ENCODE data around the gene GPATCH3.

GPATCH3 gene

DNA sequence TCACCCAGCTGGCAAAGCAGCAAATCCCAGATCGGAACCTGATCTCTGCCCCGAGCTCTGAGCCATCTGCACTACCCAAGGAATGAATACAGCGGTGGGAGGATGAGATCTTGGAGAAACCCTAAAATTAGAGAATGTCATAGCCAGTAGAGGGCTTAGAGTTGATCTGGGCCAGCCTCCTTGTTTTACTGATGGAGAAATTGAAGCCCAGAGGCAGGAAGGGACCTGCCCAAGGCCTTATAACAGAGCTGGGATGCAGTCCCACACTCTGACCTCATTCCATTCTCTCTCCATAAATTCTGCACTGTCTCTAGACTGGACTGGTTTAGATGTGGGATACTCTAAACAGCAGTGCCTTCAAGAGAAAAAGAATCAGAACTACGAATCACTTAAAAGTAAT is 42.1 kb downstream of the GPATCH3 start:
- no peaks in the 10 kb centered on the region for H3K79me2 ChIP-seq (ENCODE audit: insufficient read depth, low read length)
- H3F3A ChIP-seq (ENCODE audit: low read depth): no peaks in the 10 kb centered on the region
- H3K4me1 ChIP-seq (ENCODE audit: insufficient read depth, low read length, poor library complexity, severe bottlenecking): no peaks in the 10 kb centered on the region
- TF ChIP-seq EZH2phosphoT487 (IDR thresholded peaks at IDR 0.05; ENCODE audit: borderline replicate concordance): no peak
- TF ChIP-seq, protein P1, sequence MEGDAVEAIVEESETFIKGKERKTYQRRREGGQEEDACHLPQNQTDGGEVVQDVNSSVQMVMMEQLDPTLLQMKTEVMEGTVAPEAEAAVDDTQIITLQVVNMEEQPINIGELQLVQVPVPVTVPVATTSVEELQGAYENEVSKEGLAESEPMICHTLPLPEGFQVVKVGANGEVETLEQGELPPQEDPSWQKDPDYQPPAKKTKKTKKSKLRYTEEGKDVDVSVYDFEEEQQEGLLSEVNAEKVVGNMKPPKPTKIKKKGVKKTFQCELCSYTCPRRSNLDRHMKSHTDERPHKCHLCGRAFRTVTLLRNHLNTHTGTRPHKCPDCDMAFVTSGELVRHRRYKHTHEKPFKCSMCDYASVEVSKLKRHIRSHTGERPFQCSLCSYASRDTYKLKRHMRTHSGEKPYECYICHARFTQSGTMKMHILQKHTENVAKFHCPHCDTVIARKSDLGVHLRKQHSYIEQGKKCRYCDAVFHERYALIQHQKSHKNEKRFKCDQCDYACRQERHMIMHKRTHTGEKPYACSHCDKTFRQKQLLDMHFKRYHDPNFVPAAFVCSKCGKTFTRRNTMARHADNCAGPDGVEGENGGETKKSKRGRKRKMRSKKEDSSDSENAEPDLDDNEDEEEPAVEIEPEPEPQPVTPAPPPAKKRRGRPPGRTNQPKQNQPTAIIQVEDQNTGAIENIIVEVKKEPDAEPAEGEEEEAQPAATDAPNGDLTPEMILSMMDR (conservative IDR thresholded peaks at IDR 0.05; ENCODE audit: low read length): no peak
- H3K4me2 ChIP-seq (ENCODE audit: low read depth, low read length, poor library complexity, severe bottlenecking): no peak overlapping the region
- no peaks in the 10 kb centered on the region for H3K9me3 ChIP-seq (ENCODE audit: insufficient read depth, low read depth, low read length)
- H3K27me3 ChIP-seq (ENCODE audit: insufficient read depth, low read length, poor library complexity, severe bottlenecking): no peaks in the 10 kb centered on the region
- no peaks in the 10 kb centered on the region for H4K20me1 ChIP-seq (ENCODE audit: insufficient read depth, low read length, poor library complexity, severe bottlenecking)
- H3K9me2 ChIP-seq (replicated peaks; ENCODE audit: low read depth, low read length): no peaks in the 10 kb centered on the region
- no peak overlapping the region for H3K9ac ChIP-seq (ENCODE audit: low read depth, low read length, poor library complexity, severe bottlenecking)
- H3K4me3 ChIP-seq (ENCODE audit: low read length, poor library complexity, severe bottlenecking): no peak overlapping the region
- peaks cover 26% of the 10 kb centered on the region; the same call in 1 of the 2 replicates for H3K36me3 ChIP-seq (ENCODE audit: insufficient read depth, low read length)
- no peak overlapping the region for H2AFZ ChIP-seq (ENCODE audit: low read length)

DNA sequence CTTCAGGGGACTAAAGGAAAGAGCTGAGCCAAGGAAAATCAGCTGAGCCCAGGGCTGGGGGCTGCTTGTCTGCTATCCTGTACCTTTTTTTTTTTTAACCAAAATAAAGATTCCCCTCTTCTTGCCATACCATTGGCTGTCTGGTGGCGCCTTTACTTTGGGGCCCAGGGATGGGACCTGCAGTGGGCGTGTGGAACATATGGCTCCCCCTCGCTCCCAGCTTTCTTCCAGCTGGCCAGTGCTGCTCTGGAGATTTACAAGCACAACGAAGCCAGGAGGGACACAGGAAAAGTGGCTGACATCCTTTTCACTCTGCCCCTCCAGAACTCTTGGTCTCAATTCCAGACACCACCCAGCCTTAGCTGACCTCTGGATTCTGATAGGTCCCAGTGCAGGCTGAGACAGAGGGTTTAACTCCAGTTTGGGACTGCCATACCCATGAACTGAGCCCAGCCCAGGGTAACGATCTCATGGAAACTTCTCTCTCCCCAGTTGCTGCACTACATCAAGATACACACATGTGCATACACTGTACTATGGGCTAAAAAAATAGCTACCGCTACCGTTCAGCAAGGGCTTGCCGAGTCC is 42.7 kb downstream of the GPATCH3 start:
- Histone ChIP-seq H3K4me3 (ENCODE audit: low read length, poor library complexity, severe bottlenecking) (no peak overlapping the region), H3F3A (ENCODE audit: low read depth) (no peaks in the 10 kb centered on the region), H3K27me3 (ENCODE audit: insufficient read depth, low read length, poor library complexity, severe bottlenecking) (no peaks in the 10 kb centered on the region), H3K4me2 (ENCODE audit: low read depth, low read length, poor library complexity, severe bottlenecking) (no peak overlapping the region), H3K9me2 (replicated peaks; ENCODE audit: low read depth, low read length) (no peaks in the 10 kb centered on the region), H4K20me1 (ENCODE audit: insufficient read depth, low read length, poor library complexity, severe bottlenecking) (no peaks in the 10 kb centered on the region), H3K79me2 (ENCODE audit: insufficient read depth, low read length) (no peaks in the 10 kb centered on the region), H3K9ac (ENCODE audit: low read depth, low read length, poor library complexity, severe bottlenecking) (no peak overlapping the region), H3K9me3 (ENCODE audit: insufficient read depth, low read depth, low read length) (no peaks in the 10 kb centered on the region), H3K4me1 (ENCODE audit: insufficient read depth, low read length, poor library complexity, severe bottlenecking) (no peaks in the 10 kb centered on the region), H2AFZ (ENCODE audit: low read length) (no peak overlapping the region), H3K36me3 (ENCODE audit: insufficient read depth, low read length) (peaks cover 26% of the 10 kb centered on the region; the same call in 1 of the 2 replicates)
- TF ChIP-seq EZH2phosphoT487 (IDR thresholded peaks at IDR 0.05; ENCODE audit: borderline replicate concordance): no peak
- TF ChIP-seq, protein P1 (conservative IDR thresholded peaks at IDR 0.05; ENCODE audit: low read length): no peak

DNA sequence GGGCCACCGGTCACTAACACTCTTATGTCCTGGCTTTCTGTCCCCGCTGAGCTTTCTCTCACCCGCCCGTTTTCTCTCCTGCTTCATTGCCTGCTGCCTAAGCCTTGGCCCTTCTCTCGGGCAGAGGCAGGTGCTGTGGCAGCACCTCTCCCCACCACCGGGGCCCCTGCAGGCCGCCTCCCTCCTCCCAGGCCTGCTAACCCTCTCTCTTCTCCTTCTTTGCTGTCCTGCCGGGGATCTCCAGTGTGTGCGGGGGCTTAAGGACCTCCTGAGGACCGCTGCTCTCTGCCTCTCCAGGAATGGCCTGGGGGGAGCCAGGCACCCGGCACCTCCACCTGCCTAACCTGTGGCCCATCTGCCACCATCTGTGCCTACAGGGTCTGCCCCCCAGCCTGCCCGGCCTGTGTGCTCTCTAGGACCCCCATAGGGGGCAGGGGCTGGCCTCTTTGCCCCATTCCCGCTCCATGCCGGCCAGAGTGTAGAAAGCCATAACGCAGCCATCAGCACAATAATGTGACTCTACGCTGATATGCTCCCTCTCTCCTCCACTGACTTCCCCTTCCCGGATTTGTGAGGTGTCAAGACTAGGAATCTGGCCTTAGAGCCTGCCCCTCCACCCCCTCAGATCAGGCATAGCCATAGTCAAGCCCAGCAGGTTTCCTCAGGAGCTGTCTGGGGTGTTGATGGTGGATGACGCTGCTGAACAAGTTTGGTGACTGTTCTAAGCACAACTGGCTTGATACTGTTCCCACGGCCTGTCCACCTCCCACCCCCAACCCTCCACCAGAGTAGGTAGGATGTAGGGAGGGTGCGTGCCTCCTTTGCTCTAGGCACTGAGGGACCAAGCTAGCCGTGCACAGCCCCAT is 43.4 kb downstream of the GPATCH3 start:
- Histone ChIP-seq H4K20me1 (ENCODE audit: insufficient read depth, low read length, poor library complexity, severe bottlenecking) (no peaks in the 10 kb centered on the region), H3K9me2 (replicated peaks; ENCODE audit: low read depth, low read length) (no peaks in the 10 kb centered on the region), H3K79me2 (ENCODE audit: insufficient read depth, low read length) (no peaks in the 10 kb centered on the region), H3F3A (ENCODE audit: low read depth) (no peaks in the 10 kb centered on the region), H3K9ac (ENCODE audit: low read depth, low read length, poor library complexity, severe bottlenecking) (no peak overlapping the region), H2AFZ (ENCODE audit: low read length) (no peak overlapping the region), H3K9me3 (ENCODE audit: insufficient read depth, low read depth, low read length) (no peaks in the 10 kb centered on the region), H3K4me2 (ENCODE audit: low read depth, low read length, poor library complexity, severe bottlenecking) (no peak overlapping the region), H3K36me3 (ENCODE audit: insufficient read depth, low read length) (peaks cover 32% of the 10 kb centered on the region; the same call in 1 of the 2 replicates), H3K4me1 (ENCODE audit: insufficient read depth, low read length, poor library complexity, severe bottlenecking) (no peaks in the 10 kb centered on the region), H3K27me3 (ENCODE audit: insufficient read depth, low read length, poor library complexity, severe bottlenecking) (no peaks in the 10 kb centered on the region), H3K4me3 (ENCODE audit: low read length, poor library complexity, severe bottlenecking) (no peak overlapping the region)
- TF ChIP-seq, protein P1 (conservative IDR thresholded peaks at IDR 0.05; ENCODE audit: low read length): no peak
- TF ChIP-seq EZH2phosphoT487 (IDR thresholded peaks at IDR 0.05; ENCODE audit: borderline replicate concordance): no peak
